ENCODE results near the gene IRF5. TPM values are rescaled to one million over a fixed set of nuclear protein-coding genes. Genes with fewer than 3 reads are reported as not detected.

The IRF5 gene
- polyA plus RNA-seq, 3 donors, result 130 to 170 (median 155) TPM

DNA sequence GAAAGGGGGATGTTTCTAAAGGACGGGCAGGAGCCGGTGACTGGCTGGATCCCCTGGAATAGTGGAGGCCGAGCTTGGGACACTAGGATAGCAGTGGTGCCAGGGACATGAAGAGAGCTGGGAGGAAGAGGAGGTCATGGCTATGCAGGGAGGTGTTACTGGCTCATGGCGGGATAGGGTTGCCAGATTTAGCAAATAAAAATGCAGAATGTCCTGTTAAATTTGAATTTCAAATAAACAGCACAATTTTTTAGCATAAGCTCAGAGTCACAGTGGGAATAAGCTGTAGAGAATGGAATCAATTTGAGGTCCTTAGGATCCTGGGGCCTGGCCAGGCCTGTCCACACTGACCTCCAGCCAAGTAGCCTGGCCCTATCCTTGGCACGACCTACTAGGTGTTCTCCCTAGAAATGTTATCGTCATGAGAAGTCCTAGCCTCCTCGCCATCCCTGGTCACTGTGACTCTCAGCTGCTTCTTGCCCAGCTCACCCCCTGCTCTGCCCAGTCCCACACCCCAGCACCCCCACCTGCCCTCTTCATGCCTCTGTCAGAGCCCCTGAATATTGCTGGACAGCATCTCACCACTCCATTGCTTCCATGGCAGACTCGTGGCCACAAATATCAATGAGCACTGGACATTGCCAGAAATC lies 19.6 kb upstream of the IRF5 start:
- 98% methylated on average over 7 of the region's 8 CpGs for WGBS (ENCODE audit: insufficient coverage)
- Mint-ChIP-seq H3K27ac (no peak overlapping the region), H3K27me3 (ENCODE audit: low read depth in 3 of 3) (peaks cover 40 to 53% (median 46%) of the 10 kb centered on the region in 3 donors), H3K4me3 (no peak overlapping the region), H3K9me3 (peaks cover 2 to 17% (median 9%) of the 10 kb centered on the region in 7 donors), H3K4me1 (peaks cover 26% of the 10 kb centered on the region), H3K36me3 (peaks cover 4 to 9% of the 10 kb centered on the region in 2 donors)
- H3K36me3 ChIP-seq (replicated peaks in 1 of 2; ENCODE audit: control insufficient read depth in 1 of 2, insufficient read depth in 2 of 2, low read length in 2 of 2), result no peaks in the 10 kb centered on the region
- no peak overlapping the region for H2AFZ ChIP-seq (ENCODE audit: insufficient read depth, low read depth, low read length, poor library complexity, severe bottlenecking)
- no peaks in the 10 kb centered on the region for H3K79me2 ChIP-seq (ENCODE audit: insufficient read depth, low read length)
- H4K20me1 ChIP-seq (ENCODE audit: insufficient read depth, low read length), result no peaks in the 10 kb centered on the region
- H3K4me3 ChIP-seq (replicated peaks in 1 of 3; ENCODE audit: low read depth in 2 of 3, low read length in 3 of 3), result no peak overlapping the region
- H3K27me3 ChIP-seq (ENCODE audit: control insufficient read depth in 2 of 2, insufficient read depth in 2 of 2, low read length in 2 of 2), result peaks cover 9 to 36% of the 10 kb centered on the region in 2 donors
- H3K9ac ChIP-seq (ENCODE audit: insufficient read depth, low read length, poor library complexity, severe bottlenecking), result no peak overlapping the region
- no peaks in the 10 kb centered on the region for H3K9me3 ChIP-seq (replicated peaks in 1 of 2; ENCODE audit: control insufficient read depth in 1 of 2, insufficient read depth in 1 of 2, low read length in 2 of 2)
- peaks cover 17 to 29% of the 10 kb centered on the region in 2 donors for H3K4me1 ChIP-seq (ENCODE audit: control insufficient read depth in 1 of 2, insufficient read depth in 2 of 2, low read length in 2 of 2)
- TF ChIP-seq, protein P1, sequence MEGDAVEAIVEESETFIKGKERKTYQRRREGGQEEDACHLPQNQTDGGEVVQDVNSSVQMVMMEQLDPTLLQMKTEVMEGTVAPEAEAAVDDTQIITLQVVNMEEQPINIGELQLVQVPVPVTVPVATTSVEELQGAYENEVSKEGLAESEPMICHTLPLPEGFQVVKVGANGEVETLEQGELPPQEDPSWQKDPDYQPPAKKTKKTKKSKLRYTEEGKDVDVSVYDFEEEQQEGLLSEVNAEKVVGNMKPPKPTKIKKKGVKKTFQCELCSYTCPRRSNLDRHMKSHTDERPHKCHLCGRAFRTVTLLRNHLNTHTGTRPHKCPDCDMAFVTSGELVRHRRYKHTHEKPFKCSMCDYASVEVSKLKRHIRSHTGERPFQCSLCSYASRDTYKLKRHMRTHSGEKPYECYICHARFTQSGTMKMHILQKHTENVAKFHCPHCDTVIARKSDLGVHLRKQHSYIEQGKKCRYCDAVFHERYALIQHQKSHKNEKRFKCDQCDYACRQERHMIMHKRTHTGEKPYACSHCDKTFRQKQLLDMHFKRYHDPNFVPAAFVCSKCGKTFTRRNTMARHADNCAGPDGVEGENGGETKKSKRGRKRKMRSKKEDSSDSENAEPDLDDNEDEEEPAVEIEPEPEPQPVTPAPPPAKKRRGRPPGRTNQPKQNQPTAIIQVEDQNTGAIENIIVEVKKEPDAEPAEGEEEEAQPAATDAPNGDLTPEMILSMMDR (IDR thresholded peaks at IDR 0.05), result no peak
- DNase-seq, result no peak
- intact Hi-C loops (cut with micrococcal nuclease), result no loop called here
- H3K27ac ChIP-seq (ENCODE audit: low read depth in 1 of 2, low read length in 2 of 2), result no peak overlapping the region
- H3K4me2 ChIP-seq (replicated peaks; ENCODE audit: extremely low read depth, low read length, poor library complexity, severe bottlenecking), result no peak overlapping the region

DNA sequence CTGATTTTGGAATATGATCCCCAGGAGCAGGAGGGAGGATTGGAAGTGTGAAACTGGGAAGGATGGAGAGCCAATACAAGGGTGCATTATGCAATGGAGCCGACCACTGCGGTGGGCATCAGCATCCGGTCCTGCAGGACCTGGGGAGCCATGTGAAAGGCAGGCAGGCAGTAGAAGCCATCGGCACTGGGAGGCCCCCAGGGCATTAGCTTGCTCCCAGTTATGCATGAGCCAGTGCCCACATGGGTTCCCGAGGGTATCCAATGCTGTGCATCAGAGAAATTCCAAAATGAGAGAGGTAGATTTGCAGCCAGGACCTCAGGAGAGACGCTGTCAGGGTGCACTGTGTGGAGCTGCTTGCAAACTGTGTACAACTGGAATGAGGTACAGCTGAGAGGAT lies 18.5 kb upstream of the IRF5 start:
- Histone ChIP-seq H2AFZ (ENCODE audit: insufficient read depth, low read depth, low read length, poor library complexity, severe bottlenecking) (no peak overlapping the region), H3K4me2 (replicated peaks; ENCODE audit: extremely low read depth, low read length, poor library complexity, severe bottlenecking) (no peak overlapping the region), H3K9ac (ENCODE audit: insufficient read depth, low read length, poor library complexity, severe bottlenecking) (no peak overlapping the region), H4K20me1 (ENCODE audit: insufficient read depth, low read length) (no peaks in the 10 kb centered on the region), H3K36me3 (replicated peaks in 1 of 2; ENCODE audit: control insufficient read depth in 1 of 2, insufficient read depth in 2 of 2, low read length in 2 of 2) (no peaks in the 10 kb centered on the region), H3K4me1 (ENCODE audit: control insufficient read depth in 1 of 2, insufficient read depth in 2 of 2, low read length in 2 of 2) (peaks cover 28 to 40% of the 10 kb centered on the region in 2 donors), H3K4me3 (replicated peaks in 1 of 3; ENCODE audit: low read depth in 2 of 3, low read length in 3 of 3) (no peak overlapping the region), H3K27ac (ENCODE audit: low read depth in 1 of 2, low read length in 2 of 2) (no peak overlapping the region), H3K79me2 (ENCODE audit: insufficient read depth, low read length) (no peaks in the 10 kb centered on the region), H3K27me3 (ENCODE audit: control insufficient read depth in 2 of 2, insufficient read depth in 2 of 2, low read length in 2 of 2) (peaks cover 9 to 32% of the 10 kb centered on the region in 2 donors), H3K9me3 (replicated peaks in 1 of 2; ENCODE audit: control insufficient read depth in 1 of 2, insufficient read depth in 1 of 2, low read length in 2 of 2) (no peaks in the 10 kb centered on the region)
- peaks cover 4 to 9% of the 10 kb centered on the region in 2 donors for H3K36me3 Mint-ChIP-seq
- H3K27ac Mint-ChIP-seq, result no peak overlapping the region
- H3K9me3 Mint-ChIP-seq, result peaks cover 2 to 17% (median 9%) of the 10 kb centered on the region in 7 donors
- TF ChIP-seq, protein P1 (IDR thresholded peaks at IDR 0.05), result no peak
- H3K4me3 Mint-ChIP-seq, result no peak overlapping the region
- WGBS (ENCODE audit: insufficient coverage), result 85% methylated on average over 5 of the region's 6 CpGs
- H3K27me3 Mint-ChIP-seq (ENCODE audit: low read depth in 3 of 3), result peaks cover 35 to 43% (median 43%) of the 10 kb centered on the region in 3 donors
- H3K4me1 Mint-ChIP-seq, result peaks cover 36% of the 10 kb centered on the region
- intact Hi-C loops (cut with micrococcal nuclease), result no loop called here
- DNase-seq, result no peak
